Dermis blood vessel endothelial cell (primary cell): ENCODE results near the gene ADAMTS10. TPM values are rescaled to one million over a fixed set of nuclear protein-coding genes. Genes with fewer than 3 reads are reported as not detected.
"Not testable (repeated sequence)": the region's sequence is repeated elsewhere in the genome, so short reads cannot be mapped to it uniquely, and the experiment has no call there.

ENCODE experiments used
- DNase-seq: peaks from one replicate; pipeline ENCODE4 v3.0.0; 2010
- total RNA-seq: library from RNA; depleted of rRNA; stranded (reverse); fragments of >200 nt; gene quantifications from 2 replicates; pipeline ENCODE4 v1.2.3, GENCODE V29; 2014

Gene ADAMTS10
- 4.8 and 13.8 TPM in 2 replicates for total RNA-seq

DNA sequence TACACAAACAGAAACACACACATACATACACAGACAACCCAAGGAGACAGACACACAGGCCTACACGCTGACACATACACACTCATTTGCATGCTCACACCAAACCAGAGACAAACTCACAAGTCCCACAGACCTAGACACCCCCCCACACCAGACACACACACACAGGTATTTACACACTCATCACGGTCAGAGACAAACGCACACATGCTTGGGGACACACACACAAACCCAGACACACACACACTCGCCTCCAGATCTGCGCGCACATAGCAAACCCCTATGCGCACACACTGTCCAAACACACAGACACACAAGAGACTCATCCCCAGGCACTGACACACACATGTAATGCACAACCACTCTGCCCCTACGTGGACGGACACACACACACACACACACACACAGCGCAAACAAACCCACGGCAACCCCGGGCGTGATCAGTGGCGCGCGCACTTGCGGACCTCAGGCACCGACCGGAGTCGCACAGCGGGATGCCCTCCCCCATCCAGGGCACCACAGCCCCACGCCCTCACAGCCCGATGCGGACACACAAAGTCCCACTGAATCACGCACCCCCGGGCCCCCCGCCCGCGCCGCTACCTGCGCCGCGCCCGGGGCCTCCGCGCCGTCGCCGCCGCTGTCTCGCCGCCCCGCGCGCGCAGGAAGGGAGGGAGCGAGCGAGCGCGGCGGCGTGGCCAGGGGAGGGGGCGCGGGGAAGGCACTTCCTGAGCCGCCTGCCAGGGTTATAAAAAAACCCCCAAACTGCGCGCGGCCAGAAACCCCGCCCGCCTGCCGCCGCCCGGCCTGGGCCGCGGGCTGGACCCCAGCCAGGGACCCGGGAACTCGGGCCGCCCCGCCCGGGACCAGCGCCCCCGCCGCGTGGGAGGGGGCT lies at the start of gene ADAMTS10:
Gene ADAMTS10 (minus strand): TSS at position 675 of the 895 bp plus-strand sequence. CDS start 5,005 bp downstream, outside the sequence.
- peak; percentile 36 for DNase-seq

DNA sequence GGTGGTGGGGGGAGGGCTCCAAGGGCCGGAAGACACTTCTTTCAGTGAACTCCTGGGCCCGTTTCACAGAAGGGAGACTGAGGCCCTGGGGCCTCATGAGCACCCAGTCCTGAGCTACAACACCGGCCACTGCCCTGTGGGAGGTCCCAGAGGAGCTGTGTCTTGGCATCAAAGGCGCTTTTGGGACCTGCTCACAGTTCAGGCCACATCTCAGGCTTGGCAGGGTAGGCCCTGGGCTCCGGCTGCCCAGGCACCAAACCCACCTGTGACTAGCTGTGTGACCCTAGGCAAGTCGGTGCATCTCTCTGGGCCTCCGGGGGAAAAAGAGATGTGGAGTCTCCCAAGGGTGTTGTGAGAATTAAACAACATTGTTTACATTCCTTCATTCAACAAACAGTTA lies 49.4 kb upstream of the ADAMTS10 start:
- DNase-seq, result no peak

DNA sequence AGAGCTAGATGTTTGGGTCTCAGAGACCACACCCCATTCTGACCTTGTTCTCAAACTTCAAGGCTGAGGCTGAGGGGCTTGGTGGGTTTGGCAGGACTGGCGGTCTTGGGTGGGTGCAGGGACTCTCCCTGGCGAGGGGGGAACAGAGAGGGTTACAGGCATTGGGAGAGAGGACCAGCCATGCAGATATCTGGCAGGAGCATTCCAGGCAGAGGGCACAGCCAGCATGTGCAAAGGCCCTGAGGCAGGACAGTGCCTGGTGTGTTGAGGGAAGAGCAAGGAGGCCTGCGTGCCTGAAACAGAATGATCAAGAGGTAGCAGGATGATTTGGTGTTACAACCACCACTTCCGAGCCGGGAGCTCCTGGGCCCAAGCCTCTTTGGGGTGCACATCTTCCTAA lies 47.4 kb upstream of the ADAMTS10 start:
- DNase-seq, result no peak

DNA sequence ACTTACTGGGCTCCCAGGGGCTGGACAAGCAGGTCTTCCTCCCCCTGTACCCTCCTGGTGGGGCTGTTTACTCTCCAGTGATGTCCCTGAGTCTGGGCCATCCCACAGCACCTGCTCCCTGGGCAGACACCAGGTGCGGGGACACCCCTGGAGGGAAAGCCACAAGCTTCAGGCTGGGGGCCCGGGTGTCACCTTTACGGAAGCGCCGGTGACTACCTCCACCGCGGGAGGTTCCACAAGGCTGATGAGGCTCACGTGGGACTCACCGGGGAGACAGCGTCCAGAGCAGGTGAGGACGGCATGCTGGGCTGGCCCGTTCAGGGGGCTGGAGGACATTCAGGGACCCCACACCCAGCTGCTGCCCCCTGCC lies 44.8 kb upstream of the ADAMTS10 start:
- no peak for DNase-seq

DNA sequence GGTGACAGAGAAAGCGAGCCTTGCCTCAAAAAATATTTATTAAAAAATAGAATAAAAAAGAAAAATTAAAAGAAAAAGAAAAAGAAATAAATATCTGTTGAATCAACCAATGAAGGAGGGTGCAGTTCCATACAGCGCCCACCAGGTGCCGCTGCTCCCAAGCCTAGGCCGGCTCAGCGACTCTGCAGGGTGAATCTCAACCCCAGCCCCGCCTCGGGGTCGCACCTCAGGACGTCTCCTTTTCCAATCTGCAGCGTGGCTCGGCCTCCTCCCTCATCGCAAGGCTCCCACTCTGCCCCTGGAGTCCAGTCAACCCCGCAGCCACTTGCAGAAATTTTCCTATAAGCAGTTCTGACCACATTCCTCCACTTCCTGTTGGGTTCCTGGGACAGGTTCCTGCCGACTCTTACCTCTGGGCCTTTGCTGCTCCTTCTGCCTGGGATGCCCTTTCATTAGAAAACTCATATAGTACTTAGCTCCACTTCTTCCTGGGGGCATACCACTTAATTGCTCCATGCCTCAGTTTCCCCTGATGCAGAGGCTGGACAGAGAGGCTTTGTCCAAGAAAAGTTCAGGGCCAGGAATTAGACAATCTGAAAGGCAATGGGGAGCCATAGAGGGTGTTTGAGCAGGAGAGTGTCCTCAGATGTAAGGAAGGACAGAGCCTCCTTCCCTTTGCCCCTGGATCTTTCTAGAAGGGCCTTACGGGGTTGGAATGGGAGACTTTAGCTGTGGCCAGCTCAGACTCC lies 44.2 kb upstream of the ADAMTS10 start:
- DNase-seq, result peak; percentile 70

DNA sequence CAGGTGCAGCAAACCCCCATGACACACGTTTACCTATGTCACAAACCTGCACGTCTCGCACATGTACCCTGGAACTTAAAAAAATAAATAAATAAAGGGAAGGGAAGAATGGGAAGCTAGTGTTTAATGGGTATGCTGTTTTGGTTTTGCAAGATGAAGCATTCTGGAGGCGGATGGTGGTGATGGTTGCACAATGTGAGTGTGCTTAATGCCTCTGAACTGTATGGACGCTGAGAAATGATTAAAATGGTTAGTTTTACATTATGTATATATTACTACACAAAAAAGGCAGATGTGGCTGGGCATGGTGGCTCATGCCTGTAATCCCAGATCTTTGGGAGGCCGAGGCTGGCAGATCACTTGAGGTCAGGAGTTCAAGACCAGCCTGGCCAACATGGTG lies 37.7 kb upstream of the ADAMTS10 start:
- DNase-seq, result no peak

DNA sequence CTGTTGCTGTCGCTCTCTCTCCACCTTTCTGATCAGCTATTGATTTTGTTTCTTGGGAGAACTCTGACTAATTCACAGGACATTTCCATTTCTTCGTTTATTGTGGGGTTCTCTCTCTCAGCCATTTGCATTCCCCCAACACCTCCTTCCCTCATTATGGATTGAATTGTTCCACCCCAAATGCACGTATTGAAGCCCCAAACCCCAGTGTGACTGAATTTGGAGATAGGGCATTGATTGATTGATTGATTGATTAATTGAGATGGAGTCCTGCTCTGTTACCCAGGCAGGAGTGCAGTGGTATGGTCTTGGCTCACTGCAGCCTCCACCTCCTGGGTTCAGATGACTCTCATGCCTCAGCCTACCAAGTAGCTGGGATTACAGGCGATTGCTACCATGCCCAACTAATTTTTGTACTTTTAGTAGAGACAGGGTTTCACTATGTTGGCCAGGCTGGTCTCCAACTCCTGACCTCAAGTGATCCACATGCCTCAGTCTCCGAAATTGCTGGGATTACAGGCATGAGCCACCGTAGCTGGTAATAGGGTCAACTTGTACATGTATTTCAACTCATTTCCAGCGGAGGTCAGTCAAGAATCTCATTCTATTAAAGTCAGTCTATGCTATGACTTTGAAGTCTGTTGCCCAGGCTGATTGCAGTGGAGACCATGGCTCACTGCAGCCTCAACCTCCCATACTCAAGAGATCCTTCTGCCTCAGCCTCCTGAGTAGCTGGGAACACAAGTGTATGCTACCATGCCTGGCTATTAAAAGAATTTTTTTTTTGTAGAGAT lies 33.5 kb upstream of the ADAMTS10 start:
- DNase-seq, result no peak

DNA sequence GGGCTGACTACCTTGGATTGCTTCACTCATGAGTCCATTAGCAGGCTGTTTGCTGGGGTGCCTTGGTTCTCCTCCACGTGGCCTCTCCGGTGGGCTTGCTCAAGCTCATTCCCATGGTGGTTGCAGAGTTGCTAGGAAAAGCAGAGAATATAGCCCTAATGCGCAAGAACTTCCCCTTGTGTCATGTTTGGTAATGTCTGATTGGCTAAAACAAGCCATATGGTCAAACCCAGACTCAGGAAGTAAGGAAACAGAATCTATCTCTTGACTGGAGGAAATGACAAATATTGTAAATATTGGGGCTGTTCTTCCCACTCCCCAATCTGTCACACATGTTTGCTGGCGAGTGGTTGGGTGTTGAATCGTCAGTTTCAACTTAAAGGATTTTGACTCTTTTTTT lies 32.0 kb upstream of the ADAMTS10 start:
- DNase-seq, result no peak

DNA sequence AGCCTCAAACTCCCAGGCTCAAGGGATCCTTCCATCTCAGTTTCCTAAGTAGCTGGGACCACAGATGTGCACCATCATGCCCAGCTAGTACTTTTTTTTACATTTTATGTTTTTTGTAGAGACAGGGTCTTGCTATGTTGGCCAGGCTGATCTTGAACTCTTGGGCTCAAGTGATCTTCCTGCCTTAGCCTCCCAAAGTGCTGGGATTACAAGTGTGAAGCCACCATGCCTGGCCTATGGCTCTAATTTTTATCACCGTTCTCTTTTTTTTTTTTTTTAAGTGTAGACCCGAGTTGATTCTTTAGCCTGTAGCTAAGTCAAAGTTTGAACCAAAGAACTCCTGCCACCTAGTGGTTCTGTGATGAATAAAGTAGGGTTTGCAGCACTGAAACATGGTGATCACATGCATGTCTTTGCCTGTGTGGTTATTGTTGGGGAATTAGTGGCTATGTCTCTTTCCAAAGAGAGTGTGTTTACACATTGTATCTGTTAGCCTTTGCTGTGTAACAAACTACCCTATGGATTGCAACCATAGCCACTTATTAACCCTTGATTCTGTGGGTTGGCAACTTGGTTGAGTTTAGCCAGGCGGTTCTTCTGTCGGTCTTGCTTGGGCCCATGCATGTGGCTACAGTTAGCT lies 31.5 kb upstream of the ADAMTS10 start:
- DNase-seq, result peak; percentile 74

DNA sequence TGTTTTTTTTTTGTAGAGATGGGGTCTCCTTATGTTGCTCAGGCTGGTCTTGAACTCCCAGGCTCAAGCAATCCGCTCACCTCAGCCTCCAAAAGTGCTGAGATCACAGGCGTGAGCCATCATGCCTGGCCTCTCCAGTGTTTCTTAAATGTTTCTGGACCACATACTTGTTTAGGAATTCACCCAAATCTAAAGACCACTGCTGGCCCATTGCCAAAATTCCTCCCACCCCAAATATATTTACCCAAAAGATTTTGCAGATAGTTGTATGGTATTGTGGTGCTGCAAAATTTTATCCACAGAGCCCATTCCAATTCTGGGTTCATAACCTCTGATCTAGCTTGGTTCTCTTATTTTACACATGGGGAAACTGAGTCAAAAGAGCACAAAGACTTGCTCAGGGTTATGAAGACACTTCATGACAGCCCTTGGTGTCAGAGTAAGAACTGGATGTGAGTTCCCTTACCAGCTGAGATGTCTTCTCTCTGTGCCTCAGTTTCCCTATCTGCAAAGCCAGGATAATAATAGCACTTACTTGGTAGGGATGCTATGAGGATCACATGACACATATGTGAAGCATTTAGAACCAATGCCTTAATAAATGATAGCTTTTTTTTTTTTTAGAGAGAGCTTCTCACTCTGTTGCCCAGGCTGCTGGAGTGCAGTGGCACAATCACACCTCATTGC lies 30.8 kb upstream of the ADAMTS10 start:
- no peak for DNase-seq

DNA sequence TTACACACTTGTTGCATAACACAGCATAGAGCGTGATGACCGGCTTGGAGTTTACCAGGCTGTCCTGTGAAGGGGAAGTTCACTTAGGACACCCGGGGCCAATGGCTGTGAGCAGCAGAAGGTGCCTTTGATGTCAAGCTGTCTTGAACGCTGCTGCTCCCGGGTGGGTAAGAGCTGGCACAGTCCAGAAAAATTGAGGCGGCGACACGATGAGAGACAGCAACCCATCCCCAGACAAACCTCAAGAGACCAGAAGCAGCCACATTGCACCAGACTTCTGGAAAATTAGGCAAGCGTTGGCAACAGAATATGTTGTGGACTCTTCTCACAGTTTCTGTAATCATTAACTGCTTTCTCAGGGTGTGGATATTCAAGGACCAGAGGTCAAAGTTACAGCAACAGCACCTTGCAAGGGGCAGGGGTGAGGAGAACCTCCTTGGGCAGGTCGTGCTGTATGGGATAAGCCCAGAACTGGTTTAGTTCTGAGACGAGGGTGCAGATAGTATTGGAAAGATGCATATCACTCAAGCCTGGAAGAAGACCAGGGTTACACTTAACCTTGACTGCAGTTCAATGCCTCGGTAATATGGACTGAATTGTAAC lies 30.0 kb upstream of the ADAMTS10 start:
- DNase-seq, result no peak

DNA sequence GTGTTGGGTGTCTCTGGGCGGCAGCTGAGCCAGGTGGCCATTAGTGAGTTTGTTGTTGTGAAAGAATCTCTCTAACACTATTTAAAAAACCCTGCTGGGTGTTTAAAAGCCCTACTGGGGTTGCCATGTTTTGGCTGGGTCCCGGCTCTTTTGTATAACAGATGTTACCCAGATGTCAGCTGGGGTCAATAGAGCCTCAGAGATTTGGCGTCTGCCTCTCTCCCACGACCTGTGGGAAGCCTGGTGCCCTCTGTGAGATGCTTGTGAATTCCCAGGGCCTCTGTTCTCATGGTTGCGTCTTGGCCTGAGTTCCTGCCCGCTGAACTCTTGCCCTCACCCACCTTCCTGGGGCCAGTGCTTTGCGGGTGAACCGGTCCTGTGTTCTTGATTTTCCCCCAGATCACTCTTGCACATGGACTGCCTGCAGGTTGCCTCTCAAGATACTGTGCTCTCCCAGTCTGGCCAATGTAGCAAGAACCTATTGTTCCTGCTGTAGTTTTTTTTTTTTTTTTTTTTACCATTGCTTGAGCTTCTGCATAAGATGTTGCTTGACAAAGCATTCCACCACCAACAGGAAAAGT lies 29.4 kb upstream of the ADAMTS10 start:
- DNase-seq, result no peak

DNA sequence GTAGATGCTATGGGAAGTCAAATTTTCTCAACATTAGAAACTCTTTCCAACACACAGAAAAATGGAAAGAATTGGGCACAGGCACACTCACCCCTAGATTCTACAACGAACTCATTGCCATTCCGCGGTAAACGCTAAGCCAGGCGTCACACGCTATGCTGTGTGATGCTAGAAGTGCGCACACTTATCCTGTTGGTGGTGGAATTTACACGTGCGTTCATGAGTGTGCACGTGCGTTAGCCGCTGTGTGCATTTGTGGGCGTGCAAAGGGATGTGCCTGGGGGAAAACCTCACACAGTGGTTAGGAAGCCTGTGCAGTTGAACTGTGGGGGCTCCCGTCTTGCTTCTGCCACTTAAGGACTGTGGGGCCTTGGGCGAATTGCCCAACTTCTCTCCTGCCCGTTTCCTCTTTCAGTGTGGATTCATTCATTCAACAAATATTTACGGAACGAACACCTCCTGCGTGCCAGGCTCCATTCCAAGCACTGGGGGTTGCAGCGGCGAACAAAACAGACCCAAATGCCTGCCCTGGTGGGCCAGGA lies 27.6 kb upstream of the ADAMTS10 start:
- DNase-seq, result no peak

DNA sequence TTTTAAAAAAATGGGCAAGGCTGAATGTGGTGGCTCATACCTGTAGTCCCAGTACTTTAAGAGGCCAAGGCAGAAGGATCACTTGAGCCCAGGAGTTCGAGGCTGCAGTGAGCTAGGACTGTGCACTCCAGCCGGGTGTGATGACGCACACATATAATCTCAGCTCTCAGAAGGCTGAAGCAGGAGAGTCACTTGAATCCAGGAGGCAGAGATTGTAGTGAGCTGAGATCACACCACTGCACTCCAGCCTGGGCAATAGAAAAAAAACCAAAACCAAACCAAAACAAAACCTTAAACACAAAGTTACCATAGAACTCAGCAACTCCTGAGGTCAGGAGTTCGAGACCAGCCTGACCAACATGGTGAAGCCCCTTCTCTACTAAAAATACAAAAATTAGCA lies 26.6 kb upstream of the ADAMTS10 start:
- DNase-seq, result not testable (repeated sequence)

DNA sequence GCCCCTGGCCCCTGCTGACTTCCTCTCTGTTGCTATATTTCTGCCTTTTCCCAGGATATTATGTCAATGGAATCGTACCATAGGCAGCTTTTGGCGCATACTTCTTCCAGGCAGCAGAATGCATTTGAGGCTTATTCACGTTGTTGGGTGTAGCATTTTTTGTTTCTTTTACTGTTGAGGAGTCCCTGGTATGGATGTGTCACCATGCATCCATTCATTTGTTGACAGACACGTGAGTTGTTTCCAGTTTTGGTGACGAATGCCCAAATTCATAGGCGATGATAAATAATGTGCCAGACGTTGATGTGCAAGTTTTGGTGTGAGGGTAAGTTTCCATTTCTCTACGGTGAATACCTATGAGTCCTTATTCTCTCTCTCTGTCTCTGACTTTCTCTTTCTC lies 24.9 kb upstream of the ADAMTS10 start:
- no peak for DNase-seq

DNA sequence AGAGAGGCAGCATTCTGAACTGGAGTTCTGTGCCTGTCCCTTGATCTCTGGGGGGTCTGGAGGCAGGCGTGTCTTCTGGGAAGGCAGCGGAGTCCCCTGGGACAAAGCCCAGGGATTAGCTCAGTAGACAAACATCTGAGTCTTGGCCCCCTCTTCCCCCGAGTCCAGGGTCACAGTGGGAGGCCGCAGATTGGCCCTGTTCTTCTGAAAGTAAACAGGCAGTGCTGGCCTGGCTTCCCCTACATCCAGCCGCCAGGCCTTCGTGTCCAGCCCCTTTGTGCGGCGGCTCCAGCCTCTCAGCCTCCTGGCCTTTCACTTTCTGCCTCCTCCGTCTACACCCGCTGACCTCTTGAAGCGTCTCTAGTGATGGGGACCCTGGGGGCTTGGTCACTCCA lies 20.9 kb upstream of the ADAMTS10 start:
- no peak for DNase-seq

DNA sequence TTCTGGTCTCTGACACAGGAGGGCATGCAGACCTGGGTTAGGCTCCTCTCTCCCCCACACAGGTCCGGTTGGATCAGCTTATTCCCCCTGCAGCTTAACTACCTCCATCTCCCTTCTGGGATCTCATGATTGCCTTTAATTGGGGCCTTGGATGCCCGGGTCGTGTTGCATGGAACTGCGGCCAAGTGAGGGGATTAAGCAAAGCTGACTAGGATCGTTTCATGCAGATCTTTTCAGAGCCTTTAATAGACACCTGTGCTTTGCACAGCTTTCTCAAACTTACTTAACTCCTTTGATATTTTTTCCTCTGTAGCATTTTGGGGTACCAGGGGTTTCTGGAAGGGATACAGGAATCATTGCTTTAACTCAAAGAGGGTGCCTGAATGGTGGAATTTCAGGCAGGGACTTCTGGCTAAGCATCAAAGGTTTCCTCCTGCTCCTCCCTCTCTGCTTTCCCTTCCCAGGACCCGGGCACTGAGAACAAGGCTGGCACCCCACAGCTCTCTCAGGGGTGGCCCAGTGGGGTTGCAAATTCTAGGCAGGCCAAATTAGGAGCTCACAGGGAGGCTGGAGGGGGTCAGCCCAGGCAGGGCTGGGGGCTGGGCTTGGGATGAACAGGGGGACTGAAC lies 20.4 kb upstream of the ADAMTS10 start:
- no peak for DNase-seq

DNA sequence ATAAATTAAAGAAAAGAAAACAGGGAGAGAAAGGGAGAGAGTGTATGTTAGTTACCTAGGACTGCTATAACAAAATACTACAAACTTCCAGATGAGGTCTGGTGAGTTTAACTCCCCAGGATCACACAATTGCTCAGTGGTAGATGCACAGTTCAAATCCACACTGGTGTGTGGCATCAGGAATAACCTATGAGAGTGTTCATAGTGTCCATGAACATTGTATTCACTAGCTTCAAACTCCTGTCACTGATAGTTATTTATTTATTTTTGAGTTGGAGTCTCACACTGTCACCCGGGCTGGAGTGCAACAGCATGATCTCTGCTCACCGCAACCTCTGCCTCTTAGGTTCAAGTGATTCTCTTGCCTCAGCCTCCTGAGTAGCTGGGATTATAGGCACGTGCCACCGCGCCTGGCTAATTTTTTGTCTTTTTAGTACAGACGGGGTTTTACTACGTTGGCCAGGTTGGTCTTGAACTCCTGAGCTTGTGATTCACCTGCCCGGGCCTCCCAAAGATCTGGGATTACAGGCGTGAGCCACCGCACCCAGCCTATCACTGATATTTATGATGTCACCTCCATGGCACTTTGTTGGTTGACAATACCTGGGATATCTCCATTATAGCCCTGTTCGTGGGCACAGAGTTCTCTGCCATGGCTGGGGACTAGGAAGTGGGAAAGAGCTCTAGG lies 19.6 kb upstream of the ADAMTS10 start, which contains the start of gene NFILZ:
Gene NFILZ (plus strand): TSS at position 638 of the 688 bp plus-strand sequence. CDS start 46,133 bp downstream, outside the sequence.
- DNase-seq, result no peak

DNA sequence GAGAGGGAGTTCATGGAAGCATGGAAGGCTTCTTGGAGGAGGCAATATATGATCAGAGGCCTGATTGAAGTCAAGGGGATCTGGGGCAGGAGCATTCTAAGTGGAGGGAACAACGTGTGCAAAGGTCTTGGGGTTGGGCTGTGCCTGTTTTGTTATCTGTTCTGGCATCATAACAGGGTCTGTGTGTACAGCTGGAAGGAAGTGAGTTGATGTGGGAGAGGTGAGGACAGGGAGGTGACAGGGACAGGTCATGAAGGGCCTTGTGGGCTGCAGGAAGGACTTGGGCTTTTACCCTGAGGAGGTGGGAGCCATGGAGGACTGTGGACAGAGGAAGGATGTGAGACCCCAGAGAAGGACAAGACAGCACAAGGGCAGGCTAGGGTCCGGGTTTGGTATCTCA lies 18.7 kb upstream of the ADAMTS10 start:
- no peak for DNase-seq

DNA sequence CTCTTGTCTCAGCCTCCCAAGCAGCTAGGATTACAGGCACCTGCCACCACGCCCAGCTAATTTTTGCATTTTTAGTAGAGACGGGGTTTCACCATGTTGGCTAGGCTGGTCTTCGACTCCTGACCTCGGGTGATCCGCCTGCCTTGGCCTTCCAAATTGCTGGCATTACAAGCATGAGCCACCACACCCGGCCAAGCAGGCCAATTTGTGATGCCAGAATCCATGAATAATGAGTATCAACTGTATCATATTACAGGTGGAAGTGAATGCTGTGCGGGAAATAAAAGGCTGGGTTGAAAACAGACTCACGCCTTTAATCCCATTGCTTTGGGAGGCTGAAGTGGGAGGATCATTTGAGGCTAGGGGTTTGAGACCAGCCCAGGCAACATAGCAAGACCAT lies 16.3 kb upstream of the ADAMTS10 start:
- DNase-seq, result no peak
